Esophagus muscularis mucosa (tissue), 4 donors: ENCODE measurements around the gene DARS1.

Source experiments
- EP300 ChIP-seq: sonication (generic); formaldehyde crosslinking; IDR thresholded peaks from one replicate; pipeline ENCODE4 v1.6.1; 2017; ENCODE audit warnings: antibody characterized with exemption
- POLR2A ChIP-seq: fragments of 450-650 bp; IDR thresholded peaks from one replicate; pipeline ENCODE4 v1.6.1; 2017; ENCODE audit warnings: antibody characterized with exemption, moderate library complexity, mild to moderate bottlenecking, low read depth
- POLR2AphosphoS5 ChIP-seq, 2 donors: sonication (generic); formaldehyde crosslinking; IDR thresholded peaks; one replicate each; pipeline ENCODE4 v1.6.1; 2017; ENCODE audit warnings: antibody characterized with exemption in 2 of 2
- TF ChIP-seq, protein P1 (sequence below), 3 experiments: fragments of 200-600 bp in 2 of 3; fragments of 450-650 bp in 1 of 3; sonication (generic) in 2 of 3; IDR thresholded peaks; one replicate each; pipeline ENCODE4 v1.5.1; 2017 to 2019; ENCODE audit warnings: antibody characterized with exemption in 3 of 3, mild to moderate bottlenecking in 2 of 3, moderate library complexity in 1 of 3

DNA sequence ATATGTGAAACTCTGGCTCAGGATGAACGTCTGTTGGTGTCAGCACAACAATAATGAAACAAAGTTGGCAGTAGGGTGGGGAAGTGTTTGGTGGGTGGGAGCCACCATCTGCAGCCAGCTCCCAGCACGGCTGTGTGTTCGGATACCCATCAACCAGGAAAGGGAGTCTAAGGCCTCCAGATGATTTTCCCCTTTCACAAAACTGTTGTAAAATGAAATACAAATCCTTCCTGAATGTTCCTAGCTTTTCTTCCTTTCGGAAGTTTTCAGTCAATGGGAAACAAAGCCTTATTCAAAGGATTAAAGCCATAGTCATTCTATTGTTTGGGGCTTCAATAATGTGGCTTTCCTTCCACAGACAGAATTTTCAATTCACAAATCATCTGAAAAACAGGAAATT lies 14.5 kb upstream of the DARS1 start:
- TF ChIP-seq, protein P1, sequence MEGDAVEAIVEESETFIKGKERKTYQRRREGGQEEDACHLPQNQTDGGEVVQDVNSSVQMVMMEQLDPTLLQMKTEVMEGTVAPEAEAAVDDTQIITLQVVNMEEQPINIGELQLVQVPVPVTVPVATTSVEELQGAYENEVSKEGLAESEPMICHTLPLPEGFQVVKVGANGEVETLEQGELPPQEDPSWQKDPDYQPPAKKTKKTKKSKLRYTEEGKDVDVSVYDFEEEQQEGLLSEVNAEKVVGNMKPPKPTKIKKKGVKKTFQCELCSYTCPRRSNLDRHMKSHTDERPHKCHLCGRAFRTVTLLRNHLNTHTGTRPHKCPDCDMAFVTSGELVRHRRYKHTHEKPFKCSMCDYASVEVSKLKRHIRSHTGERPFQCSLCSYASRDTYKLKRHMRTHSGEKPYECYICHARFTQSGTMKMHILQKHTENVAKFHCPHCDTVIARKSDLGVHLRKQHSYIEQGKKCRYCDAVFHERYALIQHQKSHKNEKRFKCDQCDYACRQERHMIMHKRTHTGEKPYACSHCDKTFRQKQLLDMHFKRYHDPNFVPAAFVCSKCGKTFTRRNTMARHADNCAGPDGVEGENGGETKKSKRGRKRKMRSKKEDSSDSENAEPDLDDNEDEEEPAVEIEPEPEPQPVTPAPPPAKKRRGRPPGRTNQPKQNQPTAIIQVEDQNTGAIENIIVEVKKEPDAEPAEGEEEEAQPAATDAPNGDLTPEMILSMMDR (IDR thresholded peaks at IDR 0.05), result no peak
- no peak for TF ChIP-seq POLR2AphosphoS5 (IDR thresholded peaks at IDR 0.05)
- no peak for TF ChIP-seq EP300
- no peak for TF ChIP-seq POLR2A
